K562 (cell line): ENCODE measurements around the gene HPSE2.

Experiments used
- CBFA2T2 ChIP-seq: fragments of 450-650 bp; conservative IDR thresholded peaks from 2 replicates; pipeline ENCODE4 v1.6.1; 2017; ENCODE audit warnings: mild to moderate bottlenecking
- NR2C2 ChIP-seq, 2 experiments: fragments of 200-800 bp in 1 of 2; sonication (Bioruptor generic) in 1 of 2; sonication (generic) in 1 of 2; formaldehyde crosslinking in 1 of 2; IDR thresholded peaks; 2 replicates each; pipeline versions ENCODE4 v1.6.1 to v1.8.0; 2016 to 2022; ENCODE audit warnings: mild to moderate bottlenecking in 1 of 2, missing compliant biosample characterization in 1 of 2, missing genetic modification characterization in 1 of 2, missing genetic modification reagents in 1 of 2
- SMARCB1 ChIP-seq: IDR thresholded peaks from 2 replicates; pipeline ENCODE4 v1.6.1; 2011; ENCODE audit warnings: improper control_type of control experiment, low read depth; ENCODE audit not compliant: insufficient read length

DNA sequence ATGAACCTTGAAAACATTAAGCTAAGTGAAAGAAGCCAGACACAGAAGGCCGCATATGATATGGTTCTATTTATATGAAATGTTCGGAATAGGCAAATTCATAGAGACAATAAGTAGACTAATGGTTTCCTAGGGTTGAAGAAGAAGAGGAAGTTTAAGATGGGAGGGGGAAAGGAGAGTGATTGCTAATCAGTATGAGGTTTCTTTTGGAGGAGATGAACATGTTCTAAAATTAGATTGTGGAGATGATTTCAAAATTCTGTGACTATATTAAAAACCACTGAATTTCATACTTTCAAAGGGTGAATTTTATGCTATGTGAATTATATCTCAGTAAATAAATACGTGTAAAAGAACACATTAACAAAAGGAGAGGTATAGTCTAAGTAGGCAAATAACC is 612.5 kb downstream of the HPSE2 start:
- TF ChIP-seq NR2C2 (CRISPR knock-in tag; IDR thresholded peaks at IDR 0.05) = no peak
- TF ChIP-seq NR2C2 (tag; IDR thresholded peaks at IDR 0.05) = no peak
- no peak for TF ChIP-seq CBFA2T2
- no peak for TF ChIP-seq SMARCB1
